NCI-H345 treated with DMSO at 0.1 percent for 48 hours (cell line): ENCODE measurements around the gene THAP3.

Source experiments
- DNase-seq: peaks from one replicate; lab custom pipeline; 2025; ENCODE audit not compliant: unreplicated experiment; lab: John Stamatoyannopoulos, UW

Gene THAP3

GRCh38 chr1:6603915-6604558, 20.6 kb upstream of the THAP3 start:
- DNase-seq: no peak

DNA sequence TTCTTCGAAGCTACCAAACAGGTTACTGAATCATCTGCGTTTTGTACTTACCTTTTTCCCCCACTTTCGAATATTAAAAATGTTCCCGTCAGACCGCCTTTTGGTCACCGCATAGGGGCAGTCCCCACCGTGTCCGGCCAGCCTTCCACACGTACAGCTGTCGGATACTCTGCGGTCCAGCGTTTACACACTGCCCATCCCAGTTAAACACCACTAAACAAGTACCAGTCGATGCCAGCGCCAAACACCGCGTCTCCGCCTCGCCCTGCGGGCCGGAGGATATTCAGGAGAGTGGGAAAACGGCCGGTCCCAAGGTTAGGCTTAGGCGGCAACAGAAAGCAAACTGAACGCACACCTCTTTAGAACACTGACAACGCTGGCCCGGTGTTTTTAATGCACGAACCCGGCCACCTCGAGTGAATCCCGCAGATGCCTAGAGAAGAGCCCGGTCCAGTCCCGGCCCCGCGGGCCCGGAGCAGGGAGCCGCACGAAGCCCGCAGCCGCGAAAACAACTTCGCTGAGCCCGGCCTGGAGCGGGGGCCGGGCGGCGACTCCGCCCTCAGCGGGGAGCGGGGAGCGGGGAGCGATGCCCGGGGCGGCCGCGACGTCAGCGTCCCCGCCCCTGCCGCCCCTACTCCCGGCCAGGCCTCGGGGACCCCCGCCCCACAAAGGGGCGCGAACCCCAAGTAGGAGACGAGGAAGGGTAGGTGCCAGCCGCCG, 11.9 kb upstream of the THAP3 start:
- DNase-seq: no peak

GRCh38 chr1:6613361-6614018, 11.2 kb upstream of the THAP3 start, which contains the start of gene PHF13:
TSS of gene PHF13 (plus strand) at chr1:6613731. CDS start at chr1:6614067, 336 bp downstream.
- peak; percentile 98 for DNase-seq

DNA sequence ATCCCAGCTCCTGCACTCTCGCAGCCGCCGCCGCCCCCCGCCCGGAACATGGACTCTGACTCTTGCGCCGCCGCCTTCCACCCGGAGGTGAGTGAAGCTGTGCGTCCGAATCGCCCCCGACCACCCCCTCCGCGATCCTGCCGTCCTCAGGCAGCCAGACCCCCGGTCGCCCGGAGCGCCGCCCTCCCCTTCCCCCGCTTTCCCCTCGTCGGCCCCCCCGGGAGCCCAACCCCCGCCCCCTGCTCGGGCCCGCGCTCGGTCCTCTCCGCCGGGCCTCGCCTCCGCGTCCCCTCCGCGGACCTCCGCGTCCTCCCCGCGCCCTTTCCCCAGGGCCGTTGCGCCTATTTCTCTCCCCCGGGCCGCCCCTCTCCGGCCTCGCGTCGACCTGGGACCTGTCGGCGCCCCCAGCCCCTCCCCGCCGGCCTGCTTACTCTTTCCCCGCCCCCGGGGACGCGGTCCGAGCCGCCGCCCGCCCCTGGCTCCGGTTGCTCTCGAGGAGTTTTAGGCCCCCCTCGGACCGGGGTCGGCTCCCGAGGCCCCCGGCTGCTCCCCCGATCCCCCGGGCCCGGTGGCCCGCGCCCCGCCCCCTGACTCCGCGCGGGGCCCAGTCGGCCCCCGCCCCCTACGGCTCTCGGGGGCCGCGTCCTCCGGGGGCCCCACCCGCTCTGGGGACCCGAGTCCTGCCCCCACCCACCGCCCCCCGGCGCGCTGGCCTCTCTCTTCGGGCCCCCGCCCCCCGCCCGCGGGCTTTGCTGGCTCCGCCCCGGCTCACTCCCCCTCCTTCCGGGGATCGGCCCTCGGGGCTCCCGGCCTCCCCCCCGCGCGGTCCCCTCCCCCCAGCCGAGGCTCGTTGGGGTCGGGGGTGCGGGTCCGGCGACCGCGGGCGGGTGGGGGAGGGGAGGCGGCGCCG, 10.4 kb upstream of the THAP3 start:
- no peak for DNase-seq

- no peak for DNase-seq
Observed at GRCh38 chr1:6614929-6615785, 9.5 kb upstream of the THAP3 start.

GRCh38 chr1:6619045-6619444, 5.6 kb upstream of the THAP3 start:
- DNase-seq: no peak

- DNase-seq: no peak
Observed at GRCh38 chr1:6621429-6622391, 3.0 kb upstream of the THAP3 start.

DNA sequence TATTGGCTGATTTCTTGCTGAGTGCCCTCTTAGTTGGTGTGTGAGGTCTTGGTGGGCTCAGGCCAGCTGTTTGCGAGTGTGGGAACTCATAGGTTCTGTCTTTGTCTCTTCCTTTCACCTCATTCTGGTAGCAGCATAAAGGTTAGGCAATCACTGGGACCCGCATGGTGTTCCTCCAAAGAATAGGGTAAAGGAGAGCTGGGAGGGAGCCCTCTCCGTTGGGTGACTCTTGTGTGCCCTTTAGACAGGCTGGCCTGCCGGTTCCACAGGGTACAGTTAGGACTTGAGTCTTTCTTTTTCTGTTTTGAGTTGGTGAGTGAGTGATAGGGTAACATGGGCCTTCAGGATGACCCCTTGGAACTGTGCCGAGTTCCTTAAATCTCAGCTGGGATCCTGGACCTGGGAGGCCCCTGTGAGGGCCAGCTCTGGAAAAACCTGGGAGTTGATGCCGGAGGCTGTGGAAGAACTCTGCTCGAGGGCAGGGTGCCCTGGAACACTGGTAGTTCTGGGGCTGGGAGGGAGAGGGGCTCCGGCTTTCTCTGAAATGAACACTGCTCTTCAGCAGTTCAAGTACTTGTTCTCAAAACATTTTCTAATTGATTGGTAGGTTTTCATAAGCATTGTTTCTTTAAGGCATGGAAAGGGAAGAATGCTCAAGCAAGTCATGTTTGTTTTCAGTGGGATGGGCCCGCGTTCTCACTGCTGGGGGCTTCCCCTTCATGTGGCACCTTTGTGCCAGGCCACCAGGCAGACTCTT, 2.1 kb upstream of the THAP3 start:
- no peak for DNase-seq

GRCh38 chr1:6623269-6623965, 1.3 kb upstream of the THAP3 start:
- no peak for DNase-seq

DNA sequence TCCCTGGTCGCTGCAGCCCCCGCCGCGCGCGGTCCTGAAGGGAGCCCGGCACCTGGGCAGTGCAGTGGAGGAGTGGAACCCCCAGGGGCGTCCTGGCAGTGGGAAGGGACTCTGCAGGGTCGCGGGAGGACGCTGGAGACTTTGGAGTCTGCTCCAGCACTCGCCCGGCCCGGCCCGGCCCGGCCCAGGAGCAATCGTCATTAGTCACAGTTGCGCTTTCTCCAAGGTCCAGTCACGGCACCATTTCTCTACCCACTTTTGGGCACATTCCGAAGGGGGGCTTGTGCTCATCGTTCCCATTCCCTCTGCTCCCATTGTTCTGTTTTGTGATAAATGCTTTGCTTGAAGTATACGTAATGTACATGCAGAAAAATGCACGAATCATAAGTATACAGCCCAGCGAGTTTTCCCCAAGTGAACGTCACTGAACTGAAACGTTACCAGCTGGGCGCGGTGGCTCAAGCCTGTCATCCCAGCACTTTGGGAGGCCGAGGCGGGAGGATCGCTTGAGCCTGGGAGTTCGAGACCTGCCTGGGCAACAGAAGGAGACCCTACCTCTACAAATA, 999 bp downstream of the THAP3 start:
- no peak for DNase-seq

GRCh38 chr1:6627031-6627430, 2.4 kb downstream of the THAP3 start:
- no peak for DNase-seq

- DNase-seq: no peak
Observed at GRCh38 chr1:6627841-6628545, 3.3 kb downstream of the THAP3 start.

- no peak for DNase-seq
Observed at GRCh38 chr1:6628971-6629479, 4.4 kb downstream of the THAP3 start.

GRCh38 chr1:6630027-6630426, 5.4 kb downstream of the THAP3 start:
- DNase-seq: no peak

DNA sequence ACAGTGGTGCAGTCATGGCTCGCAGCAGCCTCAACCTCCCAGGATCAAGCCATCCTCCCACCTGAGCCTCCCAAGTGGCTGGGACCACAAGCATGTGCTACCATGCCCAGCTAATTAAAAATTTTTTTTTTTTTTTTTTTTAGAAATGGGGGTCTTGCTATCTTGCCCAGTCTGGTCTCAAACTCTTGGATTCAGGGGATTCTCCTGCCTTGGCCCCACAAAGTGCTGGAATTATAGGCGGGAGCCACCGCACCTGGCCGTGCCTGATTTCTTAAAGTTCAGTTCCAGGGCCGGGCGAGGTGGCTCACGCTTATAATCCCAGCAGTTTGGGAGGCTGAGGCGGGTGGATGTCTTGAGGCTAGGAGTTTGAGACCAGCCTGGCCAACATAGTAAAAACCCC, 6.4 kb downstream of the THAP3 start:
- DNase-seq: no peak
